Measurements from ENCODE around the gene FARS2.

FARS2 gene

GRCh38 chr6:5469101-5469846 lies 208.0 kb downstream of the FARS2 start:
- DNase-seq (ENCODE audit: low spot score) = no peak

- peak; percentile 63 for DNase-seq (ENCODE audit: low spot score)
These were observed 209.7 kb downstream of the FARS2 start for GRCh38 chr6:5471044-5471443.

- DNase-seq (ENCODE audit: low spot score) = no peak
These were observed 210.5 kb downstream of the FARS2 start for GRCh38 chr6:5471637-5472398.

GRCh38 chr6:5472571-5472970 lies 211.3 kb downstream of the FARS2 start:
- DNase-seq (ENCODE audit: low spot score) = no peak

GRCh38 chr6:5475779-5476178 lies 214.5 kb downstream of the FARS2 start:
- no peak for DNase-seq (ENCODE audit: low spot score)

GRCh38 chr6:5478380-5478779 lies 217.1 kb downstream of the FARS2 start:
- DNase-seq (ENCODE audit: low spot score) = no peak

GRCh38 chr6:5481033-5481432 lies 219.7 kb downstream of the FARS2 start:
- DNase-seq (ENCODE audit: low spot score) = no peak

- DNase-seq (ENCODE audit: low spot score) = no peak
These were observed 220.4 kb downstream of the FARS2 start for GRCh38 chr6:5481750-5482149.

GRCh38 chr6:5482619-5483018 lies 221.3 kb downstream of the FARS2 start:
- no peak for DNase-seq (ENCODE audit: low spot score)

- DNase-seq (ENCODE audit: low spot score) = no peak
These were observed 223.4 kb downstream of the FARS2 start for GRCh38 chr6:5484692-5485091.

- DNase-seq (ENCODE audit: low spot score) = no peak
These were observed 224.9 kb downstream of the FARS2 start for GRCh38 chr6:5486214-5486613.

- no peak for DNase-seq (ENCODE audit: low spot score)
These were observed 229.3 kb downstream of the FARS2 start for GRCh38 chr6:5490501-5491069.

GRCh38 chr6:5492356-5492755 lies 231.0 kb downstream of the FARS2 start:
- no peak for DNase-seq (ENCODE audit: low spot score)

- DNase-seq (ENCODE audit: low spot score) = no peak
These were observed 232.5 kb downstream of the FARS2 start for GRCh38 chr6:5493806-5494205.

- no peak for DNase-seq (ENCODE audit: low spot score)
These were observed 236.7 kb downstream of the FARS2 start for GRCh38 chr6:5497896-5498578.

GRCh38 chr6:5498579-5498899 lies 237.2 kb downstream of the FARS2 start:
- DNase-seq (ENCODE audit: low spot score) = no peak

- peak; percentile 63 for DNase-seq (ENCODE audit: low spot score)
These were observed 238.5 kb downstream of the FARS2 start for GRCh38 chr6:5499644-5500306.

GRCh38 chr6:5501837-5502236 lies 240.5 kb downstream of the FARS2 start:
- no peak for DNase-seq (ENCODE audit: low spot score)

GRCh38 chr6:5504078-5504477 lies 242.8 kb downstream of the FARS2 start:
- no peak for DNase-seq (ENCODE audit: low spot score)

GRCh38 chr6:5506149-5506548 lies 244.8 kb downstream of the FARS2 start:
- no peak for DNase-seq (ENCODE audit: low spot score)

- DNase-seq (ENCODE audit: low spot score) = no peak
These were observed 245.3 kb downstream of the FARS2 start for GRCh38 chr6:5506597-5506996.

- DNase-seq (ENCODE audit: low spot score) = no peak
These were observed 245.9 kb downstream of the FARS2 start for GRCh38 chr6:5507131-5507681.
